IgD-negative memory B cell (primary cell): ENCODE measurements around the gene SRBD1. TPM values are rescaled to one million over a fixed set of nuclear protein-coding genes. Genes with fewer than 3 reads are reported as not detected.

Source experiments
- H3K27ac Mint-ChIP-seq, 3 donors: one replicate each; pipeline ENCODE4 v1.8.0; 2020 to 2022; ENCODE audit warnings: mild to moderate bottlenecking in 3 of 3, mixed read lengths in 3 of 3, moderate library complexity in 1 of 3
- H3K27me3 Mint-ChIP-seq: one replicate; pipeline ENCODE4 v1.8.0; 2021; ENCODE audit warnings: mixed read lengths
- H3K36me3 Mint-ChIP-seq: one replicate; pipeline ENCODE4 v1.8.0; 2020; ENCODE audit warnings: mild to moderate bottlenecking, mixed read lengths
- H3K4me1 Mint-ChIP-seq, 3 donors: one replicate each; pipeline ENCODE4 v1.8.0; 2020 to 2022; ENCODE audit warnings: mixed read lengths in 3 of 3, mild to moderate bottlenecking in 1 of 3
- H3K4me3 Mint-ChIP-seq, 4 donors: one replicate each; pipeline ENCODE4 v1.8.0; 2020 to 2022; ENCODE audit warnings: mild to moderate bottlenecking in 4 of 4, mixed read lengths in 4 of 4, moderate library complexity in 3 of 4
- H3K9me3 Mint-ChIP-seq, 3 donors: one replicate each; pipeline ENCODE4 v1.8.0; 2020 to 2021; ENCODE audit warnings: mixed read lengths in 3 of 3, mild to moderate bottlenecking in 1 of 3
- polyA plus RNA-seq: library from polyadenylated mRNA; unstranded; fragments of 300-500 nt; fragmentation: Illumina TruSeq; gene quantifications from one replicate; pipeline ENCODE4 v1.2.3, GENCODE V29; 2021

Gene SRBD1
- polyA plus RNA-seq, 1 donor from 2014 or later: 9.9 TPM

- H3K27ac Mint-ChIP-seq: peak overlapping the region in 1 of 3 donors; percentile 94
- no peaks in the 10 kb centered on the region for H3K36me3 Mint-ChIP-seq
- H3K9me3 Mint-ChIP-seq: no peaks in the 10 kb centered on the region
- peaks cover 15% of the 10 kb centered on the region for H3K27me3 Mint-ChIP-seq
- H3K4me1 Mint-ChIP-seq: peaks cover 0 to 4% (median 1%) of the 10 kb centered on the region in 3 donors
- peak overlapping the region; percentile 2 to 66 (median 59) for H3K4me3 Mint-ChIP-seq
Measured at GRCh38 chr2:45643543-45644542, 32.8 kb upstream of the SRBD1 start.

GRCh38 chr2:45643095-45643494 is 32.0 kb upstream of the SRBD1 start:
- Mint-ChIP-seq H3K9me3 (no peaks in the 10 kb centered on the region), H3K27ac (peak overlapping the region in 1 of 3 donors; percentile 94), H3K36me3 (no peaks in the 10 kb centered on the region), H3K4me3 (peak overlapping the region in 3 of 4 donors; percentile 59 to 66 (median 59)), H3K4me1 (peaks cover 0 to 4% (median 1%) of the 10 kb centered on the region in 3 donors), H3K27me3 (peaks cover 15% of the 10 kb centered on the region)

DNA sequence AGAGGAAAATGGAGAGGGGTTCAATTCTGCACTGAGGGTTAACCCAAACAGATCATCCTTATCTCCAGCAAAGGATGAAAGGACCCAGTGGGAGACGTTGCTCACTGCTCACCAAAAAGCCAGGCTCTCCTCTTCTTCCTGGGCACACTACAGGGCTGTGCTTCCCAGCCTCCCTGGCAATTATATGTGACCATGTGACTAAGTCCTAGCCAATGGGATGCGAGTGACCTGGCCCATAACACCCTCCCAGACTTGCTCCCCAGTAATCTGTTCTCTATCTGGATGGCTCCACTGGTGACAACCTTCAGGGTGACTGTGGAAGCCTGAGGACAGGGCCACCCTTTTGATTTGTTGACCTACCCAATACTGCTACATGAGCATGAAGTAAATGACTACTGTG is 29.5 kb upstream of the SRBD1 start:
- Mint-ChIP-seq H3K27me3 (peaks cover 19% of the 10 kb centered on the region), H3K27ac (no peak overlapping the region), H3K36me3 (no peaks in the 10 kb centered on the region), H3K9me3 (no peaks in the 10 kb centered on the region), H3K4me1 (peaks cover 0 to 4% (median 1%) of the 10 kb centered on the region in 3 donors), H3K4me3 (no peak overlapping the region)

DNA sequence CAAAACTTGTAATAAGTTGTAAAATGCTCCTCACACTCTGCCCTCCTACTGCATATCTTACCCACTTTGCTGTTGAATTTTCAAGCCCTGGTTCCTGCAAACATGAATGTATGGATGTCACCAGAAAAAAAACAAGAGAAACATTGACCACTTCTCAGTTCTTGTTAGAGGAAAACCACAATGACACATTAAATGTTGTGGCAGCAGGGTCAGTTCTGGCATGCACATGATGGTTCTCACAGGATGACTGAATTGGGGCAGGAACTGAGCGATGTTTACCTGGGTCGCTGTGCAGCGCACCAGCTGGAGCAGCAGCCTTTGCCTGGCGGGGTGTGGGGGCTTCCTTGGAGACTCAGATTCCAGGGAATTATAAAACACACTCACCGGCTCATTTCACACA is 26.4 kb upstream of the SRBD1 start:
- no peak overlapping the region for H3K27ac Mint-ChIP-seq
- H3K9me3 Mint-ChIP-seq: no peaks in the 10 kb centered on the region
- peaks cover 23% of the 10 kb centered on the region for H3K27me3 Mint-ChIP-seq
- no peak overlapping the region for H3K4me3 Mint-ChIP-seq
- no peaks in the 10 kb centered on the region for H3K36me3 Mint-ChIP-seq
- peaks cover 0 to 3% (median 0%) of the 10 kb centered on the region in 3 donors for H3K4me1 Mint-ChIP-seq

DNA sequence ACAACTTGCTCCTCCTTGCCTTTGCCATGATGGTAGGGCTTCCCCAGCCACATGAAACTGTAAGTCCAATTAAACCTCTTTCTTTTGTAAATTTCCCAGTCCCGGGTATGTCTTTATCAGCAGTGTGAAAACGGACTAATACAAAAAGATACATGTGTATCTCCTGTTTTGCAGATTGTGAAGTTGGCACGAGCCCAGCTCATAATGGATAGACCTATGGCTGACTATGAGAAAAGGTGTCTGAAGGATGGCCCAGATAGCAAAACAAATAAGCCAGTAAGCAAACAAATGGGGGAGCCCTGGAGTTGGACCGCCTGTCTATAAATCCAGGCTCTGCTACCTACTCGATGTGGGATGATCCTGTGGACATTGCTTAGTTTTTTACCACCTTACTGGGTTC is 24.9 kb upstream of the SRBD1 start:
- no peak overlapping the region for H3K4me3 Mint-ChIP-seq
- no peaks in the 10 kb centered on the region for H3K36me3 Mint-ChIP-seq
- no peaks in the 10 kb centered on the region for H3K9me3 Mint-ChIP-seq
- no peaks in the 10 kb centered on the region for H3K4me1 Mint-ChIP-seq
- no peak overlapping the region for H3K27ac Mint-ChIP-seq
- H3K27me3 Mint-ChIP-seq: peaks cover 21% of the 10 kb centered on the region

GRCh38 chr2:45634223-45634622 is 23.2 kb upstream of the SRBD1 start:
- Mint-ChIP-seq H3K4me3 (no peak overlapping the region), H3K36me3 (no peaks in the 10 kb centered on the region), H3K9me3 (peaks cover 0 to 2% (median 0%) of the 10 kb centered on the region in 3 donors), H3K4me1 (no peaks in the 10 kb centered on the region), H3K27ac (no peak overlapping the region), H3K27me3 (peaks cover 25% of the 10 kb centered on the region)

GRCh38 chr2:45631955-45632354 is 20.9 kb upstream of the SRBD1 start:
- peaks cover 24% of the 10 kb centered on the region for H3K27me3 Mint-ChIP-seq
- no peak overlapping the region for H3K4me3 Mint-ChIP-seq
- peaks cover 0 to 2% (median 0%) of the 10 kb centered on the region in 3 donors for H3K9me3 Mint-ChIP-seq
- H3K36me3 Mint-ChIP-seq: no peaks in the 10 kb centered on the region
- no peaks in the 10 kb centered on the region for H3K4me1 Mint-ChIP-seq
- no peak overlapping the region for H3K27ac Mint-ChIP-seq

- H3K27me3 Mint-ChIP-seq: peaks cover 24% of the 10 kb centered on the region
- no peaks in the 10 kb centered on the region for H3K36me3 Mint-ChIP-seq
- no peak overlapping the region for H3K4me3 Mint-ChIP-seq
- no peaks in the 10 kb centered on the region for H3K4me1 Mint-ChIP-seq
- no peak overlapping the region for H3K27ac Mint-ChIP-seq
- H3K9me3 Mint-ChIP-seq: peaks cover 0 to 2% (median 0%) of the 10 kb centered on the region in 3 donors
Measured at GRCh38 chr2:45631319-45631718, 20.3 kb upstream of the SRBD1 start.

DNA sequence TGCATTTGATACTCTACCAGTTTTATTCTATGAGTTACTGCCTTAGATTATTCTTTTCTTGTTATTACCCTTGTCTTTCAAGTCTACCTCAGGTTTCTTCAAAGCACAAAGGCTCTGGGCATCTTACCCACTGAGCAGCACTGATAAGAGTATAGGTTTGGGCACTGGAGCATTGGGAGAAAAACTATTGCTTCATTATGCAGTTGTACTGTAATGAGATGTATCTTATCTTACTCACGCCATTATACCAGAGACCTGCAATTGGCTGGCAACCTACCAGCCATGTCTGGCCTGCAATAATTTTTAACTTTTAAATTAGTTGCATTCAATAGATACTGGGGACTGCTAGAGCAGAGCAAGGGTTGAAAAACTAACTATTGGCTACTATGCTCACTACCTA is 18.9 kb upstream of the SRBD1 start:
- Mint-ChIP-seq H3K27ac (no peak overlapping the region), H3K9me3 (peaks cover 0 to 2% (median 0%) of the 10 kb centered on the region in 3 donors), H3K36me3 (no peaks in the 10 kb centered on the region), H3K4me1 (no peaks in the 10 kb centered on the region), H3K27me3 (peaks cover 27% of the 10 kb centered on the region), H3K4me3 (no peak overlapping the region)

- Mint-ChIP-seq H3K27ac (no peak overlapping the region), H3K27me3 (peaks cover 26% of the 10 kb centered on the region), H3K36me3 (no peaks in the 10 kb centered on the region), H3K4me1 (no peaks in the 10 kb centered on the region), H3K9me3 (peaks cover 0 to 2% (median 0%) of the 10 kb centered on the region in 3 donors), H3K4me3 (no peak overlapping the region)
Measured at GRCh38 chr2:45627911-45628310, 16.8 kb upstream of the SRBD1 start.

- Mint-ChIP-seq H3K27ac (no peak overlapping the region), H3K4me1 (no peaks in the 10 kb centered on the region), H3K4me3 (no peak overlapping the region), H3K9me3 (peaks cover 0 to 2% (median 0%) of the 10 kb centered on the region in 3 donors), H3K36me3 (no peaks in the 10 kb centered on the region), H3K27me3 (peaks cover 16% of the 10 kb centered on the region)
Measured at GRCh38 chr2:45626387-45627221, 15.5 kb upstream of the SRBD1 start.

DNA sequence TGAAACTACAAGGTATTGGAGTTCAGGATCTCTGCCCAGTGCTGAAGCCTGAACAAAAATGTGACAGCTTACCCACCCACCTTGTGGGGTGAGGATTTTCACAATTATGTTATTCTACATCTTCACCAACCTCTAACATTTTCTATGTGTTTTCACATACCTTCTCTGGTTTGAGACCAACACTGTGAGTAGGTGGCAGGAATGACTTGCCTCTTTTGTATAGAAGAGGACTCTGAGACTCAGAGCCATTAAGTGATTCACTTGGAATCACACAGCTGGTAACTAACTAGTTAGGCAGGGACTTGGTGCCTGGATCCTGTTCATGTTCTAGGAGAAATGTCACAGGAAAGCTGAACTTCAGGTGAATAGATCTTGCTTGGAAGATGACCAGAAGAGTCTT is 14.8 kb upstream of the SRBD1 start:
- Mint-ChIP-seq H3K27ac (no peak overlapping the region), H3K27me3 (peaks cover 16% of the 10 kb centered on the region), H3K9me3 (peaks cover 0 to 2% (median 0%) of the 10 kb centered on the region in 3 donors), H3K4me1 (no peaks in the 10 kb centered on the region), H3K4me3 (no peak overlapping the region), H3K36me3 (no peaks in the 10 kb centered on the region)

DNA sequence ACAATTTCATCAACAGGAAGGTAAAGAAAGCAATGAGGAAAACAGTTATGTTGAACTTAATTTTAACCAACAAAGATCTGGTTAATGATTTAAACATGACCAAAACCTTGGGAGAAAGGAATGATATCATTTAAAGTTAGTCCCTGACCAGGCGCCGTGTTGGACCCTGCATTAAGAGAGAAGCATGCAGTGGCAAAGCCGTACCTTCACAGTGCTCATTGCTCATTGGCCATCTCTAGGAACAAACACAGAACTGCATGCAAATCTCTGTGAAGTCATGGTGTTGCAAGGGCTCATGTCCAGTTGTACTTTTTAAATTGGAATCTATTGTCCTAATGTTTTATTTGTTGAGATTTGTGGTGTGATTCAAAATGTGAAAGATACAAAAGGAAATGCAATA is 12.0 kb upstream of the SRBD1 start:
- no peak overlapping the region for H3K4me3 Mint-ChIP-seq
- no peaks in the 10 kb centered on the region for H3K36me3 Mint-ChIP-seq
- no peaks in the 10 kb centered on the region for H3K9me3 Mint-ChIP-seq
- no peaks in the 10 kb centered on the region for H3K4me1 Mint-ChIP-seq
- no peak overlapping the region for H3K27ac Mint-ChIP-seq
- H3K27me3 Mint-ChIP-seq: peaks cover 14% of the 10 kb centered on the region

- Mint-ChIP-seq H3K36me3 (no peaks in the 10 kb centered on the region), H3K27ac (no peak overlapping the region), H3K4me3 (no peak overlapping the region), H3K9me3 (no peaks in the 10 kb centered on the region), H3K27me3 (peaks cover 14% of the 10 kb centered on the region), H3K4me1 (no peaks in the 10 kb centered on the region)
Measured at GRCh38 chr2:45622336-45623075, 11.4 kb upstream of the SRBD1 start.
